HL-60 (cell line): ENCODE measurements around the gene ME2.
"Not testable (repeated sequence)": the region's sequence is repeated elsewhere in the genome, so short reads cannot be mapped to it uniquely, and the experiment has no call there.

Experiments used
- DNase-seq, 2 experiments: peaks; one replicate each; pipeline ENCODE4 v3.0.0-alpha.2; 2010 to 2020; ENCODE audit warnings: low read depth in 1 of 2, low spot score in 1 of 2
- H3K27ac ChIP-seq: fragments of 250-450 bp; sonication (Bioruptor Pico); replicated peaks from 2 replicates; pipeline ENCODE4 v1.5.1; 2020; ENCODE audit warnings: mild to moderate bottlenecking, moderate library complexity
- H3K27me3 ChIP-seq: fragments of 250-450 bp; sonication (Bioruptor Pico); 2 replicates; pipeline ENCODE4 v1.5.1; 2021; ENCODE audit warnings: mild to moderate bottlenecking, moderate library complexity; ENCODE audit not compliant: insufficient read depth, poor library complexity, severe bottlenecking
- H3K4me3 ChIP-seq: replicated peaks from 2 replicates; pipeline ENCODE4 v1.5.1; 2011; ENCODE audit warnings: mild to moderate bottlenecking, control low read depth, low read length; ENCODE audit not compliant: insufficient read depth
- CTCF ChIP-seq: IDR thresholded peaks from one replicate; pipeline ENCODE4 v1.5.1; 2011; ENCODE audit warnings: low read length, control low read depth, inconsistent platforms; ENCODE audit not compliant: insufficient read depth
- GABPA ChIP-seq: IDR thresholded peaks from 2 replicates; pipeline ENCODE4 v1.6.1; 2012; ENCODE audit warnings: low read depth
- POLR2AphosphoS5 ChIP-seq: IDR thresholded peaks from 2 replicates; pipeline ENCODE4 v1.6.1; 2012; ENCODE audit warnings: low read depth
- REST ChIP-seq: IDR thresholded peaks from 2 replicates; pipeline ENCODE4 v1.6.1; 2012; ENCODE audit warnings: low read depth; ENCODE audit not compliant: insufficient replicate concordance
- SPI1 ChIP-seq: IDR thresholded peaks from 2 replicates; pipeline ENCODE4 v1.6.1; 2012; ENCODE audit warnings: low read depth, mild to moderate bottlenecking, borderline replicate concordance

The ME2 gene

GRCh38 chr18:50992351-50992762 lies 113.4 kb downstream of the ME2 start:
- no peak for DNase-seq
- H3K27ac ChIP-seq: no peak overlapping the region
- H3K27me3 ChIP-seq: no peaks in the 10 kb centered on the region
- no peak overlapping the region for H3K4me3 ChIP-seq
- TF ChIP-seq GABPA (no peak), POLR2AphosphoS5 (no peak), CTCF (no peak), REST (no peak), SPI1 (no peak)

- Histone ChIP-seq H3K27me3 (no peaks in the 10 kb centered on the region), H3K27ac (no peak overlapping the region), H3K4me3 (no peak overlapping the region)
- TF ChIP-seq CTCF (no peak), POLR2AphosphoS5 (no peak), GABPA (no peak), REST (no peak), SPI1 (no peak)
- DNase-seq: no peak
Measured at GRCh38 chr18:50994031-50994430, 115.1 kb downstream of the ME2 start.

- not testable (repeated sequence) for DNase-seq, H3K27ac ChIP-seq, H3K27me3 ChIP-seq, H3K4me3 ChIP-seq
Measured at GRCh38 chr18:51003174-51003573, 124.3 kb downstream of the ME2 start.
